Bronchial epithelial cell (primary cell): Measurements from ENCODE around the gene ANKRD11. TPM values are rescaled to one million over a fixed set of nuclear protein-coding genes. Genes with fewer than 3 reads are reported as not detected.

Experiments
- DNase-seq: peaks from one replicate; pipeline ENCODE4 v3.0.0-alpha.2; 2010; ENCODE audit warnings: low read depth
- FAIRE-seq: peaks from 2 replicates; lab custom pipeline; 2011; peaks lifted over from hg19 to GRCh38; lab: Jason Lieb, UNC
- H3K27me3 ChIP-seq: 2 replicates; pipeline ENCODE4 v1.5.1; 2011; ENCODE audit warnings: low read length; ENCODE audit not compliant: control insufficient read depth, insufficient read depth
- H3K36me3 ChIP-seq: 2 replicates; pipeline ENCODE4 v1.5.1; 2011; ENCODE audit warnings: low read length; ENCODE audit not compliant: control insufficient read depth, insufficient read depth
- H3K4me3 ChIP-seq: 2 replicates; pipeline ENCODE4 v1.5.1; 2011; ENCODE audit warnings: mild to moderate bottlenecking, low read depth, low read length, control low read depth
- total RNA-seq: library from RNA; depleted of rRNA; stranded (reverse); fragments of >200 nt; gene quantifications from 2 replicates; pipeline ENCODE4 v1.2.1, GENCODE V29; 2014
- TF ChIP-seq, protein P1 (sequence below): IDR thresholded peaks from 2 replicates; pipeline ENCODE4 v1.5.1; 2011; ENCODE audit warnings: mild to moderate bottlenecking, moderate library complexity, low read length, control low read depth, inconsistent platforms; ENCODE audit not compliant: insufficient read depth, severe bottlenecking

Gene ANKRD11
- total RNA-seq, 1 donor from 2014 or later, result 64.5 TPM

- Histone ChIP-seq H3K4me3 (no peak overlapping the region), H3K27me3 (no peaks in the 10 kb centered on the region), H3K36me3 (peaks cover 2% of the 10 kb centered on the region)
- TF ChIP-seq, protein P1, sequence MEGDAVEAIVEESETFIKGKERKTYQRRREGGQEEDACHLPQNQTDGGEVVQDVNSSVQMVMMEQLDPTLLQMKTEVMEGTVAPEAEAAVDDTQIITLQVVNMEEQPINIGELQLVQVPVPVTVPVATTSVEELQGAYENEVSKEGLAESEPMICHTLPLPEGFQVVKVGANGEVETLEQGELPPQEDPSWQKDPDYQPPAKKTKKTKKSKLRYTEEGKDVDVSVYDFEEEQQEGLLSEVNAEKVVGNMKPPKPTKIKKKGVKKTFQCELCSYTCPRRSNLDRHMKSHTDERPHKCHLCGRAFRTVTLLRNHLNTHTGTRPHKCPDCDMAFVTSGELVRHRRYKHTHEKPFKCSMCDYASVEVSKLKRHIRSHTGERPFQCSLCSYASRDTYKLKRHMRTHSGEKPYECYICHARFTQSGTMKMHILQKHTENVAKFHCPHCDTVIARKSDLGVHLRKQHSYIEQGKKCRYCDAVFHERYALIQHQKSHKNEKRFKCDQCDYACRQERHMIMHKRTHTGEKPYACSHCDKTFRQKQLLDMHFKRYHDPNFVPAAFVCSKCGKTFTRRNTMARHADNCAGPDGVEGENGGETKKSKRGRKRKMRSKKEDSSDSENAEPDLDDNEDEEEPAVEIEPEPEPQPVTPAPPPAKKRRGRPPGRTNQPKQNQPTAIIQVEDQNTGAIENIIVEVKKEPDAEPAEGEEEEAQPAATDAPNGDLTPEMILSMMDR, result no peak
- DNase-seq, result no peak
- FAIRE-seq, result no peak
These were observed 108.6 kb downstream of the ANKRD11 start for GRCh38 chr16:89381788-89382187.

- Histone ChIP-seq H3K27me3 (no peaks in the 10 kb centered on the region), H3K36me3 (peaks cover 2% of the 10 kb centered on the region), H3K4me3 (no peak overlapping the region)
- DNase-seq, result no peak
- TF ChIP-seq, protein P1, result no peak
- no peak for FAIRE-seq
These were observed 109.7 kb downstream of the ANKRD11 start for GRCh38 chr16:89380681-89381080.

DNA sequence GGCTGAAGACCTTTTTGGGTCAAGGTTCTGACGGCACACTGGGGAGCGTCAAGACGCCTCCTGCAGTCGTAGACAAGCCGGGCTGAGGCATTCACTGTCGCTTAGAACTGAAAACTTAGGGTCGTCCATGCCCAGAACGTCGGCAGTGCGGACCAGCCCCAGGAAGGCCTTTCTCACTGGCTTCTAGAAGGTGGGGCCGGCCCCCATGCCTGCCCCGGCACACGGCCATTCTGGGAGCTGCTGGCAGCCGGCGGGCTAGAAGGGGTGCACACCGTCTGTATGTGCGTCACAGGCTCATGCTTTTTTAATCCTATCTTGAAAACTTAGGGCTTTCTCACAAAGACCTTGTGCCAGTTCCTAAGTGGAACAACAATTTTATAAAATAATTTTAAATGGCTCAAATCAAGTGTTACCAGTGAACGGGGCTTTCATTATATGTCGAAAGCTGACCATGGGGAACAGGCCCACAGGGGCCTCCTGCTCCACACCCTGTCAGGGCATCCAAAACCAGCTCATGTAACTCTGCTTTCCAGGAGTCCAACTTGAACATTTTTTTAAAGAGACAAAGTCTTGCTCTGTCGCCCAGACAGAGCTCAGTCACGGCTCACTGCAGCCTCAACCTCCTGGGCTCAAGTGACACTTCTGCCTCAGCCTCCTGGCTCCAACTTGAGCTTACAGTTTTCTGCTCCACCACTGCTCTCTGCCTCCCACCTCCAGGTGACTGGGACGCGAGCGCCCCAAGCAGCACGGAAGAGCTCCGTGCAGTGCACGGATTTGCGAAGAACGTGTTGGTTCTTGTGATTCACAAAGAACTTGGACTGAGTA, 111.2 kb downstream of the ANKRD11 start:
- FAIRE-seq (no peak), DNase-seq (peak; percentile 71)
- H3K27me3 ChIP-seq, result no peaks in the 10 kb centered on the region
- peaks cover 2% of the 10 kb centered on the region for H3K36me3 ChIP-seq
- H3K4me3 ChIP-seq, result no peak overlapping the region
- TF ChIP-seq, protein P1, result peak; percentile 26

DNA sequence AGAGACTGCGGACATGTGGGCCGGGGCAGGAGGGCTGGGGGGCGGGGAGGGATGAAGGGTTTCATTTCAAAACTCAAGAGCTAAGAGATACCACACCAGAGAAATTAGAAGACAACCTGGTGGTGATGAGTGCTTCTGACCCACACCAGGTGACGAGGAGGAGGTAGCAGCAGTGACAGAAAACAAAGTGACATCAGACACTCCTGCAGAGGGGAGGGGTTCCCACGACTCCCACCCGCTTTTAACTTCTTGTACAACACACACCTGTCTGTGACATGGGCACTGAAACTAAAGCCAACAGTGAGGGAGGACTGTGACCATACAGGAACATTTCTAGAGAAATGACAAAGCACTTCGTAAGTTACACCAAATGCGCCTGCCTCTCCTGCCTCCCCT, 112.9 kb downstream of the ANKRD11 start:
- DNase-seq, result no peak
- Histone ChIP-seq H3K4me3 (no peak overlapping the region), H3K36me3 (no peaks in the 10 kb centered on the region), H3K27me3 (no peaks in the 10 kb centered on the region)
- TF ChIP-seq, protein P1, result no peak
- no peak for FAIRE-seq

GRCh38 chr16:89376812-89377452, 113.4 kb downstream of the ANKRD11 start:
- DNase-seq (no peak), FAIRE-seq (no peak)
- no peak overlapping the region for H3K4me3 ChIP-seq
- H3K27me3 ChIP-seq, result no peaks in the 10 kb centered on the region
- TF ChIP-seq, protein P1, result no peak
- no peaks in the 10 kb centered on the region for H3K36me3 ChIP-seq
